Stimulated activated CD8-positive, alpha-beta memory T cell treated with anti-CD3 and anti-CD28 coated beads, Interleukin-15, amount 100 ng/mL, for 24 hours (primary cell): Measurements from ENCODE around the gene FOXP1.
"Not testable (repeated sequence)": the region's sequence is repeated elsewhere in the genome, so short reads cannot be mapped to it uniquely, and the experiment has no call there.

Experiments
- DNase-seq: peaks from one replicate; pipeline ENCODE4 v3.0.0-alpha.2; 2020; ENCODE audit warnings: low read depth

The FOXP1 gene

DNA sequence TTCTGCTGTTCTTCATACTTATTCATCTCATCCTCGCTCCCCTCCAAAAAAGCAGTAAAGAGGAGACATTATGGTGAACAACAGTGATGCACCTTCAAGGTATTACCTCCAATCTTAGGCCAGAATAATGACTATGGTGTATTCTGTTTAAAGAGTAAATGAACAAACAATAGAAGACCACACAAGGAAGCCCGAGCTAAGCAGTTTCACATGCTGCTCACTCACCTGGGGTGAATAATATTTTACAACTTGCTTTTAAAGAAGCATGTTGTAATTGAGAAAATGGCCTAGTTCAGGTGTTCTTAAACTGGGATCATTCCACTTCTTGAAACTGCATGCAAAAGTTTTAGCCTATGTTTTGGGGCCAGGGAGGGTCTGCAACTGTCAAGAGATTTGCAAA is 581.2 kb downstream of the FOXP1 start:
- no peak for DNase-seq

DNA sequence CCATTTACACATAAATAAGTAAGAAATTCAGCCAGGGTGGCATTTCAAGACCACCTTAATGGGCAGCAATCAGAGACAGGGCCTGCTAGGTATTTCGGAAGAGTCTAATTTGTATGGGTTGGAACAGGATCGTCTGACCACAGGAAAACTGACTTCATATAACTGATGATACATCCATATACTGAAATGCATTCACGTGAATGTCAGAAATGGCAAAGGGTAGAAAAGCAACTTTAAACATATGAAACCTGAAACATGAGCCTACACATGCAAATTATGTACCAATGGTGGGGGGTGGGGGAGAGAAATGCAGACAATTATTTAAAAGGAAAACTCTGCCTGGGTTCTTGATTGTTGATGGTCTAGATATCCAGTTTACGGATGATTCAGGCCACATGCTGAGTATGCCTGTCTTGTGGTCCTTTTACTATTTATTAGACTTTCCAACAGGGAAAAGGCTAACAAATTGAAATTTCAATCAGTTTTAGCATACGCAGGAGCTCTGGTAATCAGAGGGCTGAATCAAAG is 582.2 kb downstream of the FOXP1 start:
- no peak for DNase-seq

GRCh38 chr3:71000483-71000882 is 583.0 kb downstream of the FOXP1 start:
- no peak for DNase-seq

DNA sequence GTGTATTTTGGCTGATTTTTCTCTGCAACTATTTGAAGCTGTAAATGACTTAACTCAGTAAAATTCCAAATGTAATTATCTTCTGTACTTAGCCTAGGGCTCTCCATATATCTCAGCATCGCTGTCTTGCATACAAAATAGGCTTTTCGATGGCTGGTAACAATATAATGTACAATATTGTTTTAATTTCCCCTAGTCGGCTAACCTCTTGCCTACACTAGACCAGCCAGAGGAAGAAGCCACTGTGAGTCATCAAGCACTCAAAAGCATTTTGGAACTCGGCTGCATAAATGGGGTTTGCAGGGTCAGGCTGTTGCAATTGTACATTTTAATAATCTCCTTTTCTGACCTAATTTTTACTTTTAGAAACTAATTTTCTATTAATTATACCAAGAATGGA is 583.8 kb downstream of the FOXP1 start:
- DNase-seq = no peak

- no peak for DNase-seq
Measured at GRCh38 chr3:70996082-70996481, 587.4 kb downstream of the FOXP1 start.

DNA sequence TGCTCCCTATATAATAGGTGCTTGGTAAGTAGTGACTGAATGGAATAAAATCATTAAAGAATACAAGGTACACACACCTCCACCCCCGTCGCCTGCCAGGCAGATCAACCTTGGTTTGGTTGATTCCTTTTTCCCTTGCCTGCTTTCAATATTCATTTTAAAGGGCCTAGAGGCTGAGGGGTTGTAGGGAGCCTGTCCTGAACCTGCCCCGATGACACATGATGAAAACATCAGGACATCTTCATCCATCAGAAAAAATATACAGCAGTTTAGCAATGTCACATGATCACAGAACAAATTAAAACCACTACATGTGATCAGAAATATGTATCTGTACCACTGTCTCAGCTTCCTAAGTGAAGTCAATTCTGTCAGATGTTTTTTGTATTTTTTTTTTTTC is 588.9 kb downstream of the FOXP1 start:
- no peak for DNase-seq

GRCh38 chr3:70992562-70993204 is 590.8 kb downstream of the FOXP1 start:
- DNase-seq = no peak

DNA sequence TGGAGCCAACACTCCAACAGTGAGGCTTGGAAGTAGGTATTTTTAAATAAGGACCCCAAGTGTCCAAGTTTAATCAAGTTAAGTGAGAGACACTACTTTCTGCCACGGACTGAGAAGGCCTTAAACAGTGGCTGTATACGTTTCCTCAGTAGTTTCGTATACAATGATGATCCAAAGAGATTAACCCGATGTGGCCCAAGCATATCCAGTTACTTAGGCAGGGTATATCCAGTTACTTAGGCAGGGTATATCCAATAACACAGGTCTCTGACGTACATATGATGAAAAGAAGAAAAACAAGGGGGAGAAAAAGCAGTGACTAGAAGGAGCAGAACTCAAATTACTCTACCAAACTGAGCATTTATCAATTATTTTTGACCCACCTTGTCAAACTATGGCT is 591.4 kb downstream of the FOXP1 start:
- no peak for DNase-seq

DNA sequence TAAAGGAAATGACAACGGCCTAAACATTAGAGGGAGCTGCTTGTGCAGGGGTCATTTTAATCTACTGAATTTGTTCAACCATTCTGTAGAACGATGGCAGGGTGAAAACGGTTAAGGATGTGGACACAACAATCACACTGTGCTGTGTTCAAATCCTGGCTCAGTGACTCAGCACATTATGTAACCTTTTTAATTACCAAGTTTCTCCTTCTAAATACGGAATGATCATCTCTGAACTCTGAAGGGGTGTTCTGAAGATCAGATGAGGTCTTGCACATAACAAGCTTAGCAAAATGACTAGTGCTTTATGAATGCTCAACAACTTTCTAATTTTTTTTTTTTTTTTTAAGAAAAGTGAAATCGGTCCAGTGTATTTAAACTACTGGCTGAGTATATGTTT is 592.8 kb downstream of the FOXP1 start:
- DNase-seq = no peak

- DNase-seq = no peak
Measured at GRCh38 chr3:70990185-70990584, 593.3 kb downstream of the FOXP1 start.

- no peak for DNase-seq
Measured at GRCh38 chr3:70989174-70989573, 594.4 kb downstream of the FOXP1 start.

DNA sequence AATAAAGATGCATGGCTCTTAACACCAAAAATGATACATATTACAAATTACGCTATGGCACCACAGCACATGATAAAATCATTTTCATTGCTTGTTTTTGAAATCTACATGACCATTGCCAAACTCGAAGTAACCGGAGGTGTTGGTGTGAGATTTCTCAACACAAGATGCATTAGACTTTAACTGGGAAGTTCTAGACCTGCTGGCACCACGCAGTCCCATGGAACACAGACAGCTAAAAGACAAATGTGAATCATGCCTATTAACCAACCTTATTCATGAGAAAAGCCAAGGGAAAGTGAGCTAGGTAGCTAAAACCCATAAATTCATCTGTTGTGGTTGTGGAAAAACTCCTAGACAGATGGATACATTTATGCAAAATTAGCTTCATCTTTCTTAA is 595.4 kb downstream of the FOXP1 start:
- DNase-seq = no peak

GRCh38 chr3:70985572-70985971 is 598.0 kb downstream of the FOXP1 start:
- no peak for DNase-seq

DNA sequence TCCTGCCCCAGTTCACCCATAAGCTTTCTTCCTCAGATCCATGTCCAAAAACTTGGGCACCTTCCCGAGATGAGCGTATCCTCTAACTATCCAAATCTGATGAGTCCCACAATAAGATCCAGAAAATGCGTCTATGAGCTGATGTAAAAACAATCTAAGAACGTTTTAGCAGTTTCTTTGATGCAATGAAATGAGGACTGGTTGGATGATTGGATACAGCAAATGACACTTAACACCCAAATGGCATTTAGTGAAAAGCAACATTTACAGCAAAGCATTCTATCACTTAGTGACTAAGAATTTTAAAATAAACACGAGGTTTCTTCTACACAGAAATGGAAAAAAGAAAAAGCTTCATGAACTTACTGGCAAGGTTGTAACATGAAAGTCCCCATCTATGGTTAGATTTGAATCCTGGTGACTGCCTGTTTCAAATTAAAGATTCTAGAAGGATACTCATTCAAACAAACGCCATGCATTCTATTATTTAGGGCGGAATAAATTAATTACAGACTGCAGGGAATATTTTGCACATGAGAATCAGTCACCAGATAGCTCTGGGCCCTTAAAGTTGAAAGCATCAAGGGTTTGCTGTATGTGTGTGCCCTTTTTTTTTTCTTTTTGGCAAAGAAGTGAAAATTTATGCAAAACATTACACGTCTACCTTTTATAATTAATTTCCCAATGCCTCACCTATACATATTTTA is 598.6 kb downstream of the FOXP1 start:
- DNase-seq = no peak

- no peak for DNase-seq
Measured at GRCh38 chr3:70982700-70983140, 600.8 kb downstream of the FOXP1 start.

GRCh38 chr3:70982284-70982683 is 601.2 kb downstream of the FOXP1 start:
- no peak for DNase-seq

DNA sequence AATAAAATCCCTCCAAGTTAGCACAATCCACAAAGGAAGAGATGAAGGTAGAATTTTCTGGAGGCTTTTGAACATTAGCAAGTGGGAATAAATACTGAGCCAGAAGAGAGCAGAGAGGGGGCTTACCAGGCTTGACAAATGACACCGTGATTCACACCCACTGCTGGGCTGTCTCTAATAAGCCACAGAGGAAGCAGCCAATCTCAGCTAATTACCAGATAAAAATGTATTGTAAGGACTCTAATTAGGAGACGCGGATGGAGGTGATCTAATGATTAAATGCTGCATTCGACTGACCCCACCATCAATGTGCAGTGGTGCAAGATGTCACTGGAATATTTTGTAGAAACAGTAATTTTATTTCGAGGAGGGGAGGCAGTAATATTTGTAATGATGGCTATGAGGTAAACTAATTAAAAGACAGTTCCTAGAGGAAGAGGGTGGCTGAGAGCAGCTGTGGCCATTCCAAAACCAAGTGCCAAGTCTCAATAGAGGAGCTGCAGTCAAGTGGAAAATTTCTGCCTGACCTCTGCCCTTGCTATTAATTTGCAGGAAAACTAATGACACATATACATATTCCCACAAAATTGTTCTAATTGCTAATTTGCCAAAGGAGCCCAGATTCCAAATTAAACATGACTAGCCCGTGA is 602.2 kb downstream of the FOXP1 start:
- no peak for DNase-seq

DNA sequence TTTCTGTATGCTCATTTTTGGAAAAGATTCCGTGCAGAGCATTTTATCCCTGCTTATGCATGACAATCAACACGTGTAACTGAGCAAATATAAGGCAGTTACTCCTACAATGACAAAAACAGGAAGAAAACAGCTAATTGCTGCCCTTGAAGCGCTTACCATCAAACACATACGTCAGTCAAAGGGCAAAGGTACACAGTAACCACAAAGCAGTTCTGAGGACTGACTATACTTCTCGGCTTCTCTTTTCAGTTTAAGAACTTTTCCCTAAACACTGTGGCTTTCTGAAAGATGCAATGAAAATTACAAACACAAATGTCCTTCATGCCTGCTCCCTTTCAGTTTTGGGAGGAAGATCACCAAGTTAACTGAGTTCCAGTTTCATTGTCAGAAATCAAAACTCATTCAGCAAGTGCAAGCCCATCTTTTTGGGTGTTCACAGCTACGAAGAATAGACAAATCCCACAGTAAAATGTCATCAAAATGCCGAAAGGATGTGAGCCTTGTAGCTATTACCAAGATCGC is 602.8 kb downstream of the FOXP1 start:
- no peak for DNase-seq

DNA sequence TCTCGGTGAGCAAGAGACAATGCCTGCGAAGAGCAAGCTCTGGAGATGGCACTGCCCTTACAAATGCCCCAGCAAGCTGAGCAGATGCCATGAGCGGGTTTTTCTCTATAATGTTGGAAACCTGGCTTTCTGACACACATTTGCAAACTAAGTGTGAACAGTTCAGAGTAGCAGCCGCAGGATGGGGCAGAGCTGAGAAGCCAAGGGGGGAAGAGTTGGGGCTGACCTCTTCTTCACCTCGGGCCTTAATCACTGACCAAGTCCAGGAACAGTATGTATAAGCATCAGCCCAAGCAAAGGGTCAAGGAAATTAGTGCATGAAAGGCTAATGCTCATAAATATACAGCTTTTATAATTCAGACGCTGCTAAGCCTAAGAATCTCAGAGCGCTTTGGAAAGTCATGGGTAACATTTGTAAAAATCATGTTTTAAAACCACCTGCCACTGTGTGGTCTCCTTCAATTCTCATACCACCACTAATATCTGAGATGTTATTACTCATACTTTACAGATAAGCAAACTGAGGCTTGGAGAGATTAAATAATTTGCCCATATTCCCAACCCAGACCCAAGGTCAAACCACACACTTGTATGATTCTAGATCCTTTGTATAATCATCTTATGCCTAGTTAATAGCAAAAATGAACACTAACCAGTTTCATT is 603.4 kb downstream of the FOXP1 start:
- no peak for DNase-seq

GRCh38 chr3:70977712-70978111 is 605.8 kb downstream of the FOXP1 start:
- DNase-seq = no peak

DNA sequence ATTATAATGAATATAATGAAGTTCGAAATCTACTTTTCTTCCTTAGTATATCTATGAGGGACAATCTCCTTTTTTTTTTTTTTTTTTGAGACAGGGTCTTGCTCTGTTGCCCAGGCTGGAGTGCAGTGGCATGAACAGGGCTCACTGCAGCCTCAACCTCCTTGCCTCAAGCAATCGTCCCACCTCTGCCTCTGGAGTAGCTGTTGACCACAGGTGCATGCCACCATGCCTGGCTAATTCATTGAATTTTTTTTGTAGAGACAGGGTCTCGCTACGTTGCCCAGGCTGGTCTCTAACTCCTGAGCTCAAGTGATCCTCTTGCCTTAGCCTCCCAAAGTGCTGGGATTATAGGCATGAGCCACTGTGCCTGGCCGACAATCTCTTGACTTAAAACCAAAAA is 607.5 kb downstream of the FOXP1 start:
- not testable (repeated sequence) for DNase-seq

GRCh38 chr3:70974747-70975146 is 608.8 kb downstream of the FOXP1 start:
- no peak for DNase-seq
